ENCODE measurements around the gene ITIH2. TPM values are rescaled to one million over a fixed set of nuclear protein-coding genes. Genes with fewer than 3 reads are reported as not detected.

Gene ITIH2
- total RNA-seq, 1 experiment from 2014 or later: not detected

GRCh38 chr10:7795605-7796004 is 92.5 kb downstream of the ITIH2 start:
- DNase-seq (ENCODE audit: low read depth): peak; percentile 22

- peak; percentile 89 for DNase-seq (ENCODE audit: low read depth)
Observed at GRCh38 chr10:7797582-7797981, 94.5 kb downstream of the ITIH2 start.

Other genes starting within 250 kb of the ITIH2 start
- gene ITIH5, start 36.4 kb upstream of the ITIH2 start, total RNA-seq (2014; rRNA removed; shearing (Covaris generic)): not detected in 2 replicates
- 11.7 and 16.8 TPM in 2 replicates for gene KIN, start 84.7 kb downstream of the ITIH2 start, total RNA-seq (2014; rRNA removed; shearing (Covaris generic))
- gene ATP5F1C, start 84.9 kb downstream of the ITIH2 start, total RNA-seq (2014; rRNA removed; shearing (Covaris generic)): 461 and 469 TPM in 2 replicates
- 2.6 and 3.1 TPM in 2 replicates for gene TAF3, start 115.2 kb downstream of the ITIH2 start, total RNA-seq (2014; rRNA removed; shearing (Covaris generic))